Panc1 (cell line): ENCODE measurements around the gene MTHFD2L.

Experiments used
- CTCF ChIP-seq: fragments of 450-650 bp; IDR thresholded peaks from 2 replicates; pipeline ENCODE4 v1.5.1; 2017; ENCODE audit warnings: mild to moderate bottlenecking
- REST ChIP-seq, 2 experiments: IDR thresholded peaks; 2 replicates each; pipeline ENCODE4 v1.6.1; 2011 to 2012; ENCODE audit warnings: low read depth in 2 of 2, control low read depth in 1 of 2, low read length in 1 of 2, mild to moderate bottlenecking in 1 of 2, moderate library complexity in 1 of 2; ENCODE audit not compliant: insufficient read depth in 1 of 2

- TF ChIP-seq REST (IDR thresholded peaks at IDR 0.05; ENCODE audit: insufficient read depth in 1 of 2, low read depth in 2 of 2, low read length in 1 of 2) (no peak), CTCF (no peak)
These were observed 125.7 kb downstream of the MTHFD2L start for GRCh38 chr4:74283614-74284013.
